NCI-H1048 (cell line): Measurements from ENCODE around the gene KCNJ3.

ENCODE experiments used
- DNase-seq: peaks from one replicate; lab custom pipeline; 2025; lab: John Stamatoyannopoulos, UW

Gene KCNJ3

GRCh38 chr2:154707994-154708575 lies 9.6 kb downstream of the KCNJ3 start:
- no peak for DNase-seq

GRCh38 chr2:154709215-154709614 lies 10.7 kb downstream of the KCNJ3 start:
- DNase-seq = no peak

- no peak for DNase-seq
Measured at GRCh38 chr2:154710078-154710477, 11.6 kb downstream of the KCNJ3 start.

GRCh38 chr2:154710685-154711084 lies 12.2 kb downstream of the KCNJ3 start:
- no peak for DNase-seq

- DNase-seq = no peak
Measured at GRCh38 chr2:154713675-154714074, 15.2 kb downstream of the KCNJ3 start.

- no peak for DNase-seq
Measured at GRCh38 chr2:154720651-154721050, 22.2 kb downstream of the KCNJ3 start.

- DNase-seq = no peak
Measured at GRCh38 chr2:154724194-154724797, 25.8 kb downstream of the KCNJ3 start.

GRCh38 chr2:154740361-154740760 lies 41.9 kb downstream of the KCNJ3 start:
- no peak for DNase-seq

GRCh38 chr2:154758871-154759270 lies 60.4 kb downstream of the KCNJ3 start:
- DNase-seq = no peak

DNA sequence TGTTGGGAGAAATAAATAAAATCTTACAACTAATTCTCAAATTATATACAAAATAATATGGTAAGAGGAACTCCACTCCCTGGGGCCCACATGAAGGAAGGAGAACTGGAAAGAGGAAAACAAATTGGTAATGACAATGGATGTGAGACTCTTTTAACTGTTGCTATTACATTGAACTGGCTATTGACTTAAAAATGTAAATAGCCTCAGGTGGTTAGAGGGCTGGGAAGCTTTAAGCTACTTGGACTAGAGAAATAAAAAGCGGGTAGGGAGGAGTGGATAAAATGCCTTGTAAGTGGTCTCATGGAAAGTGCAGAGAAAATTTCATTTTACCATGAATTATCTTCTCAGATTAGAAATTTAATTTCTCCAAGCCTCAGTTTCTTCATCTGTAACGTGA lies 64.1 kb downstream of the KCNJ3 start:
- DNase-seq = no peak

GRCh38 chr2:154771664-154772284 lies 73.3 kb downstream of the KCNJ3 start:
- no peak for DNase-seq

DNA sequence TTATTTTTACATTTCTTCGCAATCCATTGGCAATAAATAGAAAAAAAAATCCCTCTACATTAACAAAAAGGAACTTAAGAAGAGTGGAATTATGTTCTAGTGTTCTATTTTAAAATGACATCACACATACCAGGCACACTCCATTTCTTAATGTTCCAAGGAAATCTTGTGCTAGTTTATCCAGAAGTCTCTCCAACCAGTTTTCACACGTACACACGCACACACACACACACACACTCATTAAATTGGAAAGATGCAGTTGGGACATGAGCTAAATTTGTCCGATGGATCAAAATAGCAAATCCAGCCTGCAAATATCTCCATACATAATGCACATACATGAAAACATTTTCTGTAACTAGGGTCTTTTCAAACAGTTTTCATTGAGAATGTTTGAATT lies 78.3 kb downstream of the KCNJ3 start:
- DNase-seq = no peak

DNA sequence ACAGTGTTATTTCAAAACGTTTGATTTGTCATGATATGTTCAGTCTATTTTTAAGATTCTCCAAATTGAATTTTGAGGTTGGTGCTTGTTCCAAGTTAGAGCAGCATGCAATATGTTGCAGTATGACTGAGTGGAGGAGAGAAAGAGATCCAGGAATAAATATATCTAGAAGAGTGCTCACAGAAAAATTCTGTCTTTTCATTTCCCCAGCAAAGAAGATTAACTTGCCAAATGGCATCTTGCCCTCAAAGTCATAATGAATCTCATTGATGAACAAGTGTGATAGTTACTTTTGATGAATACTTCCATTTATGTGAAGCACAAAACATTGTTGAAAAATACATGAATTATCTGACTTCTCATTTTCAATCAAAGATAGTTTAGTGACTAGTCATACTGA lies 95.9 kb downstream of the KCNJ3 start:
- DNase-seq = no peak

DNA sequence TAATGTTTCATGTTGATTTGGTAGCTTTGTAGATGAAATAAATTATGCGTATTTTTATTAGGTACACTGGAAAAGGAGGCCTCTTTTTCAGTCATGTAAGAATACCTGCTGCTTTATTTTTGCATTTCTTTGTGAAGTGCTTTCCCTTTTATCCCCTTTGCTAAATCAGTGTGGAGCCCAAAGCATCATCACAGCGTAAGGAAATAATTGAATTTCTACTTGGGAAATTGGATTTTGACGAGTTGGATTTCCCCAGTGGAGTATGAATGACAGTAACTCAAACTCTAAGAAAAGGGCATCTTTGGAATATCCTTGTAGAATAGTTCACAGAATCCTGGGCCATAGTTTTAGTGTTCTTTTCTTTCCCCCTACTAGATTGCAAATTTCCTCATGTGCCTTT lies 97.2 kb downstream of the KCNJ3 start:
- no peak for DNase-seq

DNA sequence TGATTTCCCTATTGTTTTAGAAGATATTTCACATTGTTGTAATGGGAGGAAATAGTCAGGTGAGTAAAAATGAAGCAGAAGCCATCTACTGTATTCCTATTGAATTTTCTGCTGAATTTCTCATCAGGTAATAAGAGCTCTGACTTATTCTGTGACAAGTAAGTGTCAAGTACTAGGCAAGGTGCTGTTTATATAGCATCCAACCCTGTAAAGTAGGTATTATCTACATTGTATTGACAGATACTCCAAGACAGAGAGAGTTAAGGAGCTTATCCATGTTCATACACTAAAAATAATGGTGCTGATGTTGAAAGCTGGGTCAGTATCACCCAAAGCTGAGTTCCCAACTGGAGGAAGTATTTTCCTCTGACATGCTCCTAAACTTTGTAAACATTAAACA lies 106.0 kb downstream of the KCNJ3 start:
- DNase-seq = no peak

DNA sequence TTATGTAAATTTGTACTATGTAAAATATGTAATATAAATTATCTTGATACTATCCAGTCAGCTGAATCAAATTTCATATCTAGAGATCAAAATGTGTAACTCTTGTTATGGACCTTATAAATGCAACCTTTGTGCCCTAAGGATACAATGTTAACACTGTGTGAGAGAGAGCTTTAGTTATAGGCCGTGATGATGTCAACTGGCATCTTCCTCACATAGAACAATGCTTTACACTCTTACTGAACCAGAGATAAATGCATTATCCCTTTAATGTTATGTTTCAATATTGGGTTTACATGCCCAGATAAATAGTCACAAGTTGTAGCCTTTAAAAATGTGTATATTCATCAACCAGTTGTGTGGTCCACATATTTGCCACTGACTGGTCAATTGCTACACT lies 115.1 kb downstream of the KCNJ3 start:
- DNase-seq = no peak

DNA sequence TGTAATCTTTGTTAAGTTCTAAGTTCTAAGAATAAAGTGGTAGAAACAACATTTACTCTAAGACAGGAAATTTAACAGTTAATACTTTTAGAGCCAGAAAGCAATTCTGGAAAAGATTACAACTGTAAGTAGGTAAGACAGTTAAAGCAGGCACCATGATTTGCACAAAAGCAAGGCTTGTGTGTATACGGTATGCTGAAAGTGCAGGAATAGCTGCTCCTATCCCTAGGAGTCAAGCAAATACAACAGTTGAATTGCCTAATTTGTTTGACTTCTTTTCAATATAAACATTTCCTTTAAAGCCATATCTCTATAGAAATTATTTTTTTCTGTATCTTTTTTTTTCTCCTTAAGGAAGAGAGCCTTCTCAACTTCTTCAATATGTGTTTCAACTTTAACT lies 116.4 kb downstream of the KCNJ3 start:
- no peak for DNase-seq

- DNase-seq = no peak
Measured at GRCh38 chr2:154825358-154825757, 126.9 kb downstream of the KCNJ3 start.

DNA sequence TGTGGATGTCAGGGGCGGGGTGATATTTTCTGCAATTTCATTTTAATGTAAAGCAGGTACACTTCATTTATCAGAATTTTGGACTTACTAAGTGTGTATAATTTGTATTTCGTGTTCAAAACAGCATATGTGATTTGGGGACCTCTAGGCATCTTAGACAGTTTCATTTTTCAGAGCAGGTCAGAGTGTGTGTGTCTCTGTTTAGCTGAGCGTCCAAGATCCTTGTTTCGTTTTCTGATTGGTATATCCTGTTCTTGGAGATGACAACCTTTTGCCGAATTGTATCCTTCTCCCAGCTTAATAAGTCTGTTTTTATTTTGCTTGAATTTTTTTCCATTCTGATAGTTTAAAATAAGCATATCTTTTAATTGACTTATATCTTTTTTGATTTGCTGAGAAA lies 128.3 kb downstream of the KCNJ3 start:
- DNase-seq = no peak

- DNase-seq = no peak
Measured at GRCh38 chr2:154827286-154827685, 128.8 kb downstream of the KCNJ3 start.

- no peak for DNase-seq
Measured at GRCh38 chr2:154832711-154833110, 134.2 kb downstream of the KCNJ3 start.

DNA sequence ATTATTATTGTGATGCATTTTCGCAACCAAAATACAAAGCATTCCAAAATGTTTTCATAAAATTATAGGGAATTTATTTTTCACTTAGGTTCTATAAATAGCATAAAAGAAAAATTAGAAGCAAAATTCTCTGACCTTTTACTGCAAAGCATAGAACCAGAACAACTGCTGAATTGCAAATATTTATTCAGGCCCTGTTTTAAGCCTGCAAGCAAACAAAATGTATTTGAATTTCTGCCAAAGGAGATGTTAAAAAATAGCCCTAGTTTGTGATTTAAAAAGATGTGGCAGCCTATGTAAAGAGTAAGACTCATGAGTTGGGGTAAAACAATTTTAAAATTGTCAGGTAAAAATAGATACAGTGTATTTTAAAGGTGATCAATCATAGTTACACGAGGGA lies 138.1 kb downstream of the KCNJ3 start:
- no peak for DNase-seq

DNA sequence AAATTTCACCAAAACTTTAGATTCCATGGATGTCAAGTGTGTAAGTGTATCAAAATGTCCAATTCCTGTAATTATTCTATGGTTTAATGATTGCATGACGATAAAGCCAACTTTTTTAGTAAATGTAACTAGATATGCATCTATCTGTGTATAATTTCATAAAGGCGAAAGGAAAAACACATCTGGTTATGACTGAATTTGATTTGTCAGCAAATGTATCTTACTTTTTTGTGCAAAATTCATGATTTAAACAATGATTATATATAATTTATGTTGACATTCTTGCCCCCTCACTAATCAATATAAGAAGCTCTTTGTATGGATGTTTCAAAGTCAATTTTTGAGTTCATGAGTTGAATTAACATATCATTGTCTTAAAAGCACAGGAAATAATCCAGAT lies 138.5 kb downstream of the KCNJ3 start:
- DNase-seq = no peak

GRCh38 chr2:154844513-154844912 lies 146.0 kb downstream of the KCNJ3 start:
- DNase-seq = no peak
